ENCODE results near the gene SINHCAF. TPM values are rescaled to one million over a fixed set of nuclear protein-coding genes. Genes with fewer than 3 reads are reported as not detected.

Gene SINHCAF
- total RNA-seq, 1 experiment from 2014 or later, result 497 TPM

- Histone ChIP-seq H3K56ac (ENCODE audit: insufficient read length, low read depth, low read length) (no peak overlapping the region), H3K14ac (ENCODE audit: insufficient read depth, low read length) (no peak overlapping the region), H3K23me2 (ENCODE audit: insufficient read length, low read depth, low read length, poor library complexity, severe bottlenecking) (no peaks in the 10 kb centered on the region), H3K18ac (ENCODE audit: insufficient read length, low read depth, low read length) (no peak overlapping the region), H3K4ac (ENCODE audit: low read depth, low read length) (no peak overlapping the region), H3K27ac (ENCODE audit: insufficient read length, low read depth, low read length) (no peak overlapping the region), H3T11ph (ENCODE audit: low read length) (no peak overlapping the region), H3K79me2 (ENCODE audit: insufficient read depth, low read length) (no peaks in the 10 kb centered on the region), H2BK120ac (ENCODE audit: low read depth, low read length, poor library complexity, severe bottlenecking) (no peak overlapping the region), H3K79me1 (ENCODE audit: insufficient read depth, low read depth, low read length, poor library complexity, severe bottlenecking) (no peaks in the 10 kb centered on the region), H2AFZ (ENCODE audit: low read length) (no peak overlapping the region), H3K27me3 (ENCODE audit: insufficient read depth, low read length) (no peaks in the 10 kb centered on the region), H4K20me1 (ENCODE audit: control insufficient read depth, insufficient read depth, insufficient read length) (no peaks in the 10 kb centered on the region), H3K9ac (ENCODE audit: extremely low read depth, insufficient read length, low read length) (no peak overlapping the region), H3K4me2 (ENCODE audit: insufficient read depth, insufficient read length, low read length) (no peak overlapping the region), H3K4me1 (ENCODE audit: insufficient read depth, low read length) (peaks cover 3% of the 10 kb centered on the region; the same call in 1 of the 2 replicates), H4K91ac (ENCODE audit: insufficient read length, low read depth, low read length) (no peak overlapping the region), H2BK5ac (ENCODE audit: insufficient read length, low read length) (no peak overlapping the region), H3K9me3 (ENCODE audit: control insufficient read depth, low read depth, low read length) (no peaks in the 10 kb centered on the region), H4K5ac (ENCODE audit: insufficient read length, low read depth, low read length) (no peak overlapping the region), H2BK15ac (ENCODE audit: low read depth, low read length) (no peak overlapping the region), H2AK5ac (ENCODE audit: insufficient read length, low read length) (no peak overlapping the region), H3K23ac (ENCODE audit: insufficient read length, low read depth, low read length) (no peak overlapping the region), H2BK12ac (ENCODE audit: insufficient read length, low read depth, low read length) (no peak overlapping the region), H2BK20ac (ENCODE audit: low read depth, low read length, poor library complexity, severe bottlenecking) (no peak overlapping the region), H4K8ac (replicated peaks; ENCODE audit: insufficient read length, low read depth, low read length) (no peak overlapping the region)
- peak; percentile 63 for DNase-seq
- peak overlapping the region in 1 of 3 experiments; percentile 39; a peak in 2 of 7 replicates for H3K27ac Mint-ChIP-seq
- H3K4me3 Mint-ChIP-seq, result no peak overlapping the region
- no peaks in the 10 kb centered on the region for H3K9me3 Mint-ChIP-seq
- no peaks in the 10 kb centered on the region; the same call in 1 of the 2 replicates for H3K27me3 Mint-ChIP-seq (ENCODE audit: low read depth)
- TF ChIP-seq, protein P1, sequence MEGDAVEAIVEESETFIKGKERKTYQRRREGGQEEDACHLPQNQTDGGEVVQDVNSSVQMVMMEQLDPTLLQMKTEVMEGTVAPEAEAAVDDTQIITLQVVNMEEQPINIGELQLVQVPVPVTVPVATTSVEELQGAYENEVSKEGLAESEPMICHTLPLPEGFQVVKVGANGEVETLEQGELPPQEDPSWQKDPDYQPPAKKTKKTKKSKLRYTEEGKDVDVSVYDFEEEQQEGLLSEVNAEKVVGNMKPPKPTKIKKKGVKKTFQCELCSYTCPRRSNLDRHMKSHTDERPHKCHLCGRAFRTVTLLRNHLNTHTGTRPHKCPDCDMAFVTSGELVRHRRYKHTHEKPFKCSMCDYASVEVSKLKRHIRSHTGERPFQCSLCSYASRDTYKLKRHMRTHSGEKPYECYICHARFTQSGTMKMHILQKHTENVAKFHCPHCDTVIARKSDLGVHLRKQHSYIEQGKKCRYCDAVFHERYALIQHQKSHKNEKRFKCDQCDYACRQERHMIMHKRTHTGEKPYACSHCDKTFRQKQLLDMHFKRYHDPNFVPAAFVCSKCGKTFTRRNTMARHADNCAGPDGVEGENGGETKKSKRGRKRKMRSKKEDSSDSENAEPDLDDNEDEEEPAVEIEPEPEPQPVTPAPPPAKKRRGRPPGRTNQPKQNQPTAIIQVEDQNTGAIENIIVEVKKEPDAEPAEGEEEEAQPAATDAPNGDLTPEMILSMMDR (conservative IDR thresholded peaks at IDR 0.05), result no peak
- H3K36me3 Mint-ChIP-seq (ENCODE audit: insufficient read depth in 1 of 3, low read depth in 3 of 3), result peaks cover 0 to under 1% (median 0%) of the 10 kb centered on the region in 3 experiments; a peak in 3 of 7 replicates
- no CpG with 5 or more reads among the region's 11 CpGs for WGBS (ENCODE audit: extremely low coverage, insufficient read length, low lambda C conversion rate)
- H3K4me1 Mint-ChIP-seq, result peaks cover 12 to 14% of the 10 kb centered on the region in 2 experiments
These were observed 60.2 kb downstream of the SINHCAF start for GRCh38 chr12:31265722-31266121.

Data from H9 (cell line).